ENCODE measurements around the gene CERS6. TPM values are rescaled to one million over a fixed set of nuclear protein-coding genes. Genes with fewer than 3 reads are reported as not detected.

The CERS6 gene
- total RNA-seq, 1 donor from 2014 or later: 137 TPM

DNA sequence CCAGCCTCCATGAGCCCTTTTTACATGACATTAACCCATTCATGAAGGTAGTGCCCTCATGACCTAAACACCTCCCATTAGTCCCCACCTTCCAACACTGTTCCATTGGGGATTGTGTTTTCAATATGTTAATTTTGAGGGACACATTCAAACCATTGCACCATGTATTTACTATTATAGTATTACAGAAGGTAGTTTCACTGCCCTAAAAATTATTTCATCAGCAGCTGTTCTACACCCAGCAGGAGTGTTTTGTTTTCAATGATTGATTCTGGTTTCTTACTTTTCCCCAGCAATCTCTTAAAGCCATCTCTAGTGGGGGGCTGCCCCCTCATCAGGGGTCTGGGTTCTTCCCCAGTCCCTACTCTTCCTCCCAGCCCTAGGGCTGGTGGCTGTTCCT, 71.9 kb downstream of the CERS6 start:
- no peak for FAIRE-seq

DNA sequence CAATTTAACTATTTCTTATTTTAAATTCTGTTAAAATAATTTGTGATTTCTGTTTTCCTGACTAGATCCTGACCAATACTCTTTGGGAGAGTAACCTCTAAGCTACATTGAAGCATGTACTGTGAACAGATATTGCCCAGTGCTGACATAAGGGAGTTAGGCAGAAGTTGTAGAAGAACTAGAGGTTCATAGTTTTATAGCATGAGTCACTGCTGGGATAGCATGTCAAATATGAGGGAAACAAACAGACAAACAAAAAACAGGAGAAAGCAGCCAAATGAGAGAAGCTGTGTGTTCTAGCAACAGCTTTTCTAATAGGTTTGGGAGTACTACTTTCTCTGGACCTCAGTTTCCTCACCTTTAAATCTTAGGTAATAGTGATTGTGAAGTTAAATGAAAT, 72.4 kb downstream of the CERS6 start:
- FAIRE-seq (no peak), DNase-seq (ENCODE audit: low spot score in 2 of 2) (no peak)

More for the DNA sequence above, 71.9 kb downstream of the CERS6 start:
- no peak for DNase-seq (ENCODE audit: low spot score in 2 of 2)

DNA sequence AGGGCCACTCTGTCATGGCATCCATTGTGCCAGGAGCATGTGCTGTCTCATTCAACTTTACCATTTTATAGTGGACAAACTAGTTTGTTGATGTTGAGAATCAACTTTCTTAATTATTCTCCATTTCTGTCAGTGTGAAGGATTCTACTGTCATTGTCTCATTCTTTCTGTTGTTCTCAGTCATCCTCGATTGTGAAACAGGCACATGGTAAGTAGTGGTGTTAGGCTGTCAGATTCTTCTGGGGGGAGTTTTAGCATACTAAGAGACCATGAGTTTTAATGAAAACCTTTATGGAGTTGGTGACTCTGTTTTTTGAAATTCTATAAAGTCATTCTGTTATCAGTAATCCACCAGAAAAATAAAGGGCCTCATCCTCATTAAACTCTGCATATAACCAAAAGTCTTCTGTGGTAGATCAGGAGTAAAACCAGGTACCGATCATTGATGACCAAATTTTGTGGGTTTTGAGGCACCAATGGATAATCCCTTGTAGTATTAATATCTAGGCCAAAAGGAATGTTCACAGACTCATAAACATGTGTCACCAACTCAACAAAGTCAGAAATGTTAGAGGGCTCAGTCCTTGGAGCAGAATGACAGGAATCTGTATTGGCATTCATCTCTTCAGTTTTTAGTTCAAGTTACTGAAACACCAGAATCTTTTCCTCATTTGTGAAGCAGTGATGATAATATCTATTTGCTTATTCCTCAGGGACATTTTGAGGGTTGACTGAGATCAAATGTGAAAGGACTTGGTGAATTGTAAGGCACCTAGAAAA, 73.2 kb downstream of the CERS6 start:
- FAIRE-seq (no peak), DNase-seq (ENCODE audit: low spot score in 2 of 2) (no peak)

GRCh38 chr2:168529900-168530561, 74.0 kb downstream of the CERS6 start:
- DNase-seq (ENCODE audit: low spot score in 2 of 2) (no peak), FAIRE-seq (no peak)

DNA sequence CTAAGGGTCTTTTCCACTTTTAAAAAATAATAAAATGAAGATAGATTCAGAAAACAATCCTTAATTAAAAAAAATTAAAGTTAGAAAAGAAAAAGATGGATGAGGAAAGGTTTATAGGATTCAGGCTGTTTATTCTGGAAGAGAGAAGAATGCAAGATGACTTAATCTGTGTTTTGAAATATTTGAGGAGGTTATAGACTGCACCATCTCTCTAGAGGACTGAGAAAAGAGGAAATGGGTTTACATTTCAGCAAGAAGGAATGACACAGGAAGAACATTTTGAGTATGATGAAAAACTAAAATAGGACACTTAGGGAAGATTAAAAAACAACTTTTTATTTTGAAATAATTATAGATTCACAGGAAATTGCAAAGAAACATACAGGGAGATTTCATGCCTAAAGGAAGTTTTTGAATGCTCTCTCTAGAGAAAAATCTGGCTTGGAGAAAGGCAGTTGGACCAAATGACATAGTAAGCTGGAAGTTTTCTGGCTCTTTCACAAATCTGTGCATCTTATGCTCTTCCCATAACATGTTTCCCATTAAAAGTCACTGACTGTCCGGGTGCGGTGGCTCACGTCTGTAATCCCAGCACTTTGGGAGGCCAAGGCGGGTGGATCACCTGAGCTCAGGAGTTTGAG, 75.0 kb downstream of the CERS6 start:
- FAIRE-seq: no peak
- no peak for DNase-seq (ENCODE audit: low spot score in 2 of 2)

DNA sequence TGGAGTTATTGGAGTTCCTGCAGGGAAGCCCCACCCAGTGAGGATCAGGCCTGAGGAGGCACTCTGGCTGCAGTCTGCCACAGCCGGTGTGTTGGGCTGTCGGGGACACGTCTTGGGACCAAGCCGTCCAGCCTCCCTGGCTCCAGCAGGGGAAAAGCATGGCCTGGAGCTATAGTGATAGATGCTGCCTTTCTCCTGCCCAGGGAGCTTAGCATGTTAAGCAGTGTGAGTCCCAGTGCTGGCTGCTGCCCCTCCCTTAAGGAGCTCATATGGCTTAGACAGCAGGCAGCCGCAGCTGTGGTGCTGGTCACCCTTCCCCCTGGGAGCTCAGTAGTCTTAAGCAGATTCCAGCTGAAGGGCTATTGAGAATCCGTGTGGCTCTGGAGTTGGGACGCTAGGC, 78.9 kb downstream of the CERS6 start:
- FAIRE-seq: no peak
- no peak for DNase-seq (ENCODE audit: low spot score in 2 of 2)

- no peak for FAIRE-seq
- DNase-seq (ENCODE audit: low spot score in 2 of 2): no peak
These were observed 80.9 kb downstream of the CERS6 start for GRCh38 chr2:168536925-168537466.

- DNase-seq (ENCODE audit: low spot score in 2 of 2) (no peak), FAIRE-seq (no peak)
These were observed 82.1 kb downstream of the CERS6 start for GRCh38 chr2:168538133-168538532.

DNA sequence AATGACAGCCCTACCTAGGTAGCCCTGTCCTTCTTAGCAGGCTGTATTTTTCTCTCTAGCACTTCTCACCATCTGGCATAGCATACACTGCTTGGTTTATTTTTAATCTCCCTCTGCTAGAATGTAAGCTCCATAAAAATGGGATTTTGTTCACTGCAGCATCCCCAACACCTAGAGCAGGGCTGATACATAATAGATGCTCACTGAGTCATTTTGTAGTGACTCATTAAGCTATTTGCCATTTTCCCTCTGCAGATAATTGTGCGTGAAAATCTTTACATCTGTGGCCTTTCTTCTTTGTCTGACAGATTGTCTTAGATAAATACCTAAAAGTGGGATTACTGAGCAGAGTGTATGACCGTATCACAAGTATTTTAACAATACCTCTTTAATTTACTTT, 82.5 kb downstream of the CERS6 start:
- no peak for FAIRE-seq

DNA sequence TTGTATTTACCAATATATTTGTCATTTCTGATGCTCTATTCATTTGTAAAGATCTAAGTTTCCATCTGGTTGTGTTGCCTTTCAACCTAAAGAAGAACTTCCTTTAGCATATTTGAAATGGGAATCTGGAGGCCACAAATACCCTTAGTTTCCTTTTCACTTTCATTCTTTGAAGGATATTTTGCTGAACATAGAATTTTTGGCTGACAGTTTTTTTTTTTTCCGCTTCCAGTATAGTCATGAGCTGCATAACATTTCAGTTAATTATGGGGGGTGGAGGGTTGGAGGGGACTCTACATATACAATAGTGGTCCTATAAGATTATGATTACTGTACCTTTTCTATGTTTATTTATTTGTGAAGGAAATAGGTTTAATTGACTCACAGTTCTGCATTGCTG, 83.9 kb downstream of the CERS6 start:
- DNase-seq (ENCODE audit: low spot score in 2 of 2) (no peak), FAIRE-seq (no peak)

More for the DNA sequence above, 82.5 kb downstream of the CERS6 start:
- no peak for DNase-seq (ENCODE audit: low spot score in 2 of 2)

- no peak for FAIRE-seq
These were observed 85.8 kb downstream of the CERS6 start for GRCh38 chr2:168541858-168542257.

GRCh38 chr2:168543037-168543436, 87.0 kb downstream of the CERS6 start:
- FAIRE-seq: no peak
- no peak for DNase-seq (ENCODE audit: low spot score in 2 of 2)

More at GRCh38 chr2:168541858-168542257, 85.8 kb downstream of the CERS6 start:
- no peak for DNase-seq (ENCODE audit: low spot score in 2 of 2)

DNA sequence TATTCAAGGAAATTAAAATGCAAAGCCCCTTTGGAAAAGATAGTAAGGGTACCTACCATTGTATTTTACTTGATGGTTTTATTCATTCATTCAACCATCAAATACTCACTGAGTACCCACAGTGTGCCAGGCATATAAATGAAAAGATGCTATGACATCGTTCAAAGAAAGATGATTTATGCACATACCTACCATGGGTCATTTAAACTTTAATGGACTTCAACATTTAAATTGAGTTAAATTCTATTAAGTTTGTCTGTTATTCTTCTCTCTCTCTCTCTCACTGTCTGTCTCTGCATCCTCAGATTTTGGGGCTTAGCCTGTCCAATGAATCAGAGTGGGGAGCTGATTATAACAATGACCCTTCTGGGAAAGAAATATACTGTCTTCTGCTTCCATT, 87.9 kb downstream of the CERS6 start:
- DNase-seq (ENCODE audit: low spot score in 2 of 2): no peak
- no peak for FAIRE-seq

GRCh38 chr2:168545439-168546082, 89.5 kb downstream of the CERS6 start:
- FAIRE-seq (no peak), DNase-seq (ENCODE audit: low spot score in 2 of 2) (no peak)

DNA sequence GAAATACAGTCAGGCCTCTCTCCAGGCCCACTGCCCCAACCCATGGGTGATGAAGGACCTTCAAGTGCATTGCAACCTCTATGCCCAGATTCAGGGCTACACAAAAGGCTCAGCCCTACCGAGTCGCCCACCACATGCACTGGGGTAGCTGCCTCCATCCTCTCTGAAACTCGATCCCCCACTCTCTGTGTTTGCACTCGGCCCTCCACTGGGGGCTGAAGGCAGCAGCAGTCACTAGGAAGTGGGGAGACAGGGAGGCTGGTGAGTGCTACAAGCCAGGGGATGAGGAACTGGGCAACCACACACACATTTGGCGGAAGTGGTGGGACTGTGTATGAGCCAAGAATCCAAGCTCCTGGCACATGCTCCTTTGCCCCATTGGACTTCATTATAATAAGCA, 94.6 kb downstream of the CERS6 start:
- DNase-seq (ENCODE audit: low spot score in 2 of 2): no peak
- FAIRE-seq: no peak

DNA sequence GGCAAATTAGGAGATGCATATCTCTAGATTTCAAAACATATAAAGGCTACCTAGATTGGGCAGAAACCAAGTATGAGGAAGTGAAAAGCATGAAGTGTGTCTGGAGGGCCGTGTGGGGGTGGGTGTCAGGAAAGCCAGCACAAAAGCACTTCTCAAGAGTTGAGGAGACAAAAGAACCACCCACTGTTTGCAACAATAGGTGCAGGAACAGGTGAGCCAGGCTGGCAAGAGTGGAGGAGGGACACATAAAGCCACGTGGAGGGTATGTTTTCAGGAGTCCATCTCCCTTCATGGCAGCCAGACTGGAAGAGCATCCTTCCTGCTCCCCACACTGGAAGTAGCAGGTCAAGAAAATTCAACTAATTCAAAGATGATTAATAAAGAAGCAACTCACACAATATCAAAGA, 96.4 kb downstream of the CERS6 start:
- FAIRE-seq (no peak), DNase-seq (ENCODE audit: low spot score in 2 of 2) (no peak)

- no peak for DNase-seq (ENCODE audit: low spot score in 2 of 2)
- FAIRE-seq: no peak
These were observed 99.2 kb downstream of the CERS6 start for GRCh38 chr2:168555283-168555682.

DNA sequence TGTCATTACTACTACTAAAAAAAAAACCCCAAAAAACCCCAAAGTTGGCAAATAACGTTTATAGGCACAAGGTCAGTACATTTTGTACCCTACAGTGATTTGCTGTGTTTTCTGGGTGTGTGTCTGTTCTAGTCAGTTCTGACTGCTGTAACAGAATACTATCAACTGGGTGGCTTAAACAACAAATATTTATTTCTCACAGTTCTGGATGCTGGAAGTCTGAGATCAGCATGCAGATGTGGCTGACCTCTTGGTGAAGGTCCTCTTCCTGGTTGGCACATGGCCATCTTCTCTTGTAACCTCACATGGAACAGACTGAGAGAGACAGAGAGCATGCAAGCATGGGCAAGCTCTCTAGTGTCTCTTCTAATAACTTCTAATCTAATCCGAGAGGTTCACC, 103.1 kb downstream of the CERS6 start:
- no peak for FAIRE-seq

GRCh38 chr2:168560817-168561499, 104.9 kb downstream of the CERS6 start:
- FAIRE-seq (no peak), DNase-seq (ENCODE audit: low spot score in 2 of 2) (no peak)

More for the DNA sequence above, 103.1 kb downstream of the CERS6 start:
- no peak for DNase-seq (ENCODE audit: low spot score in 2 of 2)

DNA sequence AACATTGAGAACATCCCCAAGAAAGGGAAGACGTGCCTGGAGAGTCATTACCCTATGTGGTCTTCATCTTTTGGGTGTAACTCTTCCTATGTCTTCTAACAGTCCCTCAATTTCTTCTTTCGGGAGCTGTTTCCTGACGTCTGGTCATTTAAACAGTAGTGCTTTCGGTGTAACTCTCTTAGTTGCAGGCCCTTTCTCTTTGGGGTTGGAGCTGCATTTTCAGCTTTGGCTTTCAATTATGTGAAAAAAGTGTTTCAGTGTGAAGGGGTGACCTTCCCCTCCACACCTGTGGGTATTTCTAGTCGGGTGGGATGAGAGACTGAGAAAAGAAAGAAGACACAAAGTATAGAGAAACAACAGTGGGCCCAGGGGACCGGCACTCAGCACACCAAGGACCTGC, 105.9 kb downstream of the CERS6 start:
- DNase-seq (ENCODE audit: low spot score in 2 of 2) (no peak), FAIRE-seq (no peak)
